Natural killer cell (primary cell): Measurements from ENCODE around the gene SPTBN4. TPM values are rescaled to one million over a fixed set of nuclear protein-coding genes. Genes with fewer than 3 reads are reported as not detected.
"Not testable (repeated sequence)": the region's sequence is repeated elsewhere in the genome, so short reads cannot be mapped to it uniquely, and the experiment has no call there.

Source experiments
- ATAC-seq, 3 donors: fragments of 150-1000 bp in 2 of 3; fragments of 200-7000 bp in 1 of 3; cut with Tn5 transposase; 1 replicate in 1 of 3; 2 replicates in 2 of 3; pipeline ENCODE4 v1.10.0; 2021; ENCODE audit warnings: mild to moderate bottlenecking in 2 of 3, moderate library complexity in 2 of 3
- DNase-seq, 2 donors: peaks; one replicate each; pipeline versions ENCODE4 v3.0.0 to v3.0.0-alpha.2; 2013 to 2021; ENCODE audit warnings: mixed read lengths in 1 of 2
- H3K27ac ChIP-seq: one replicate; pipeline ENCODE4 v1.5.1; 2013; ENCODE audit warnings: mild to moderate bottlenecking, low read length
- H3K27me3 ChIP-seq: one replicate; pipeline ENCODE4 v1.6.1; 2013; ENCODE audit warnings: low read length; ENCODE audit not compliant: control insufficient read depth, insufficient read depth
- H3K36me3 ChIP-seq: one replicate; pipeline ENCODE4 v1.6.1; 2013; ENCODE audit warnings: low read length; ENCODE audit not compliant: control insufficient read depth, insufficient read depth
- H3K4me1 ChIP-seq: one replicate; pipeline ENCODE4 v1.6.1; 2013; ENCODE audit warnings: low read length; ENCODE audit not compliant: control insufficient read depth, insufficient read depth
- H3K4me3 ChIP-seq: one replicate; pipeline ENCODE4 v1.5.1; 2013; ENCODE audit warnings: low read length
- H3K9me3 ChIP-seq: one replicate; pipeline ENCODE4 v1.6.1; 2013; ENCODE audit warnings: low read length; ENCODE audit not compliant: control insufficient read depth, insufficient read depth
- H3K27ac Mint-ChIP-seq, 2 donors: one replicate each; pipeline ENCODE4 v1.8.0; 2022; ENCODE audit warnings: mild to moderate bottlenecking in 2 of 2, mixed read lengths in 2 of 2, moderate library complexity in 1 of 2
- H3K27me3 Mint-ChIP-seq, 2 donors: one replicate each; pipeline ENCODE4 v1.8.0; 2022; ENCODE audit warnings: low read depth in 2 of 2, mixed read lengths in 2 of 2
- H3K36me3 Mint-ChIP-seq: one replicate; pipeline ENCODE4 v1.8.0; 2022; ENCODE audit warnings: mixed read lengths
- H3K4me1 Mint-ChIP-seq, 2 donors: one replicate each; pipeline ENCODE4 v1.8.0; 2022; ENCODE audit warnings: mixed read lengths in 2 of 2
- H3K4me3 Mint-ChIP-seq: one replicate; pipeline ENCODE4 v1.8.0; 2022; ENCODE audit warnings: mild to moderate bottlenecking, moderate library complexity, mixed read lengths
- H3K9me3 Mint-ChIP-seq, 2 donors: one replicate each; pipeline ENCODE4 v1.8.0; 2022; ENCODE audit warnings: mixed read lengths in 2 of 2
- WGBS: methylation state at CpG from one replicate; pipeline ENCODE4 v1.1.7; 2013; ENCODE audit warnings: missing lambda C conversion rate; ENCODE audit not compliant: insufficient coverage; 5-methylcytosine and 5-hydroxymethylcytosine counted together
- intact Hi-C: fragments of 100-400 bp; cut with micrococcal nuclease; formaldehyde crosslinking; loops from one replicate; pipeline ENCODE4 v1.14.2; 2022
- total RNA-seq, 4 donors: library from RNA; stranded (reverse); fragments of 120-200 nt in 1 of 4; gene quantifications; one replicate each; pipeline versions ENCODE4 v1.2.3 to v1.2.4, GENCODE V29; 2013 to 2022
- TF ChIP-seq, protein P1 (sequence below): fragments of 200-600 bp; IDR thresholded peaks from one replicate; pipeline ENCODE4 v1.8.0; 2022; ENCODE audit warnings: antibody characterized with exemption

The SPTBN4 gene
- total RNA-seq, 3 donors from 2014 or later (not counting 1 experiment from before 2014, with no cell fraction given), result 0.16 to 0.63 (median 0.31) TPM

DNA sequence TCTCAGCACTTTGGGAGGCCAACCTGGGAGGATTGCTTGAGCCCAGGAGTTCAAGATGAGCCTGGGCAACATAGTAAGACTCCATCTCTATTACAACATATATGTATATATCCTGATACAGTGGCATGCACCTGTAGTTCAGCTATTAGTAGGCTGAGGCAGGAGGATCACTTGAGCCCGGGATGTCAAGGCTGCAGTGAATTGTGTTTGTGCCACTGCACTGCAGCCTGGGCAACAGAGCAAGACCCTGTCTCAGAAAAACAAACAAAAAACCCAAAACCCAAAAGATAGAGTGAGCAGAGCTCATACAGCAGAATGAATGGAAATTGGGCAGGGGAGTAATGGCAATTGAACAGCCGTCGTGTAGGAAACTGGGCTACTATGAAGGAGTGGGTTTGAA, 92.6 kb downstream of the SPTBN4 start:
- Mint-ChIP-seq H3K9me3 (no peaks in the 10 kb centered on the region), H3K4me3 (no peak overlapping the region), H3K27me3 (peaks cover 33 to 36% of the 10 kb centered on the region in 2 donors), H3K4me1 (peaks cover 0 to 4% of the 10 kb centered on the region in 2 donors), H3K27ac (no peak overlapping the region), H3K36me3 (no peaks in the 10 kb centered on the region)
- DNase-seq (no peak), ATAC-seq (no peak)
- intact Hi-C loops, result no loop called here
- H3K9me3 ChIP-seq, result no peaks in the 10 kb centered on the region
- H3K27me3 ChIP-seq, result peaks cover 8% of the 10 kb centered on the region
- WGBS, result 72% methylated on average over 3 of the region's 3 CpGs
- H3K27ac ChIP-seq, result no peak overlapping the region
- no peaks in the 10 kb centered on the region for H3K4me1 ChIP-seq
- no peak overlapping the region for H3K4me3 ChIP-seq
- TF ChIP-seq, protein P1, sequence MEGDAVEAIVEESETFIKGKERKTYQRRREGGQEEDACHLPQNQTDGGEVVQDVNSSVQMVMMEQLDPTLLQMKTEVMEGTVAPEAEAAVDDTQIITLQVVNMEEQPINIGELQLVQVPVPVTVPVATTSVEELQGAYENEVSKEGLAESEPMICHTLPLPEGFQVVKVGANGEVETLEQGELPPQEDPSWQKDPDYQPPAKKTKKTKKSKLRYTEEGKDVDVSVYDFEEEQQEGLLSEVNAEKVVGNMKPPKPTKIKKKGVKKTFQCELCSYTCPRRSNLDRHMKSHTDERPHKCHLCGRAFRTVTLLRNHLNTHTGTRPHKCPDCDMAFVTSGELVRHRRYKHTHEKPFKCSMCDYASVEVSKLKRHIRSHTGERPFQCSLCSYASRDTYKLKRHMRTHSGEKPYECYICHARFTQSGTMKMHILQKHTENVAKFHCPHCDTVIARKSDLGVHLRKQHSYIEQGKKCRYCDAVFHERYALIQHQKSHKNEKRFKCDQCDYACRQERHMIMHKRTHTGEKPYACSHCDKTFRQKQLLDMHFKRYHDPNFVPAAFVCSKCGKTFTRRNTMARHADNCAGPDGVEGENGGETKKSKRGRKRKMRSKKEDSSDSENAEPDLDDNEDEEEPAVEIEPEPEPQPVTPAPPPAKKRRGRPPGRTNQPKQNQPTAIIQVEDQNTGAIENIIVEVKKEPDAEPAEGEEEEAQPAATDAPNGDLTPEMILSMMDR, result no peak
- no peaks in the 10 kb centered on the region for H3K36me3 ChIP-seq

DNA sequence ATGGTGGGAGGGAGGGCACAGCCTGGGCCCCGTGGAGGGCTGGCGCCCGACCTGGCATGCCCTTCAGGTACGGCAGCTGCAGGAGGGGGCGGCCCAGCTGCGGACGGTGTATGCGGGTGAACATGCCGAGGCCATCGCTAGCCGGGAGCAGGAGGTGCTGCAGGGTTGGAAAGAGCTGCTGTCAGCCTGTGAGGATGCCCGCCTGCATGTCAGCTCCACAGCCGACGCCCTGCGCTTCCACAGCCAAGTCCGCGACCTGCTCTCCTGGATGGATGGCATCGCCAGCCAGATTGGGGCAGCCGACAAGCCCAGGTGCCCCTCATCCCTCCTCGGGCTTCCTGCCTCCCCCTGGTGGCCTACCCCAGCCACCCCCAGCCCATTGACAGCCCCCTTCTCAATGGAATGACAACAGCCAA, 93.3 kb downstream of the SPTBN4 start:
- ATAC-seq, result no peak
- no peak overlapping the region for H3K27ac Mint-ChIP-seq
- intact Hi-C loops, result no loop called here
- DNase-seq, result no peak
- H3K27me3 Mint-ChIP-seq, result peaks cover 30 to 35% of the 10 kb centered on the region in 2 donors
- TF ChIP-seq, protein P1, result no peak
- H3K36me3 Mint-ChIP-seq, result no peaks in the 10 kb centered on the region
- Histone ChIP-seq H3K9me3 (no peaks in the 10 kb centered on the region), H3K27ac (no peak overlapping the region), H3K27me3 (peaks cover 4% of the 10 kb centered on the region), H3K36me3 (no peaks in the 10 kb centered on the region), H3K4me3 (no peak overlapping the region), H3K4me1 (no peaks in the 10 kb centered on the region)
- 83% methylated on average over 20 of the region's 20 CpGs for WGBS
- H3K4me1 Mint-ChIP-seq, result peaks cover 0 to 4% of the 10 kb centered on the region in 2 donors
- H3K9me3 Mint-ChIP-seq, result no peaks in the 10 kb centered on the region
- no peak overlapping the region for H3K4me3 Mint-ChIP-seq

DNA sequence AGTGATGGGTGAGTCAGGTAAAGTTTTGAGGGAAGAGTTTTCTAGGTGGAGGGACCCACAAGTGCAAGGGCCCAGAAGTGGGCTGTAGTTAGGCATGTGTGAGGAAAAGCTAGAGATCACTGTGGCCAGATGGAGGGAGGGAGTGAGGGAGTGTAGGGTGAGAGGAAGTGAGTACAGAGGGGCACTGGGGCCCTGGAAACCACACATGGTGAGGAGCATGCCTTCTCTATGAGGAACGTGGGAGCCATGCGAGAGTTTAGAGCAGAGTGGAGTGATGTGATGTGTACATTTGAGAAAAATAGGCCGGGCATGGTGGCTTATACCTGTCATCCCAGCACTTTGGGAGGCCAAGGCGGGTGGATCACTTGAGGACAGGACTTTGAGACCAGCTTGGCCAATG, 95.1 kb downstream of the SPTBN4 start:
- Histone ChIP-seq H3K9me3 (no peaks in the 10 kb centered on the region), H3K4me3 (no peak overlapping the region), H3K27ac (no peak overlapping the region), H3K36me3 (no peaks in the 10 kb centered on the region), H3K27me3 (peaks cover 15% of the 10 kb centered on the region), H3K4me1 (no peaks in the 10 kb centered on the region)
- no peak overlapping the region for H3K4me3 Mint-ChIP-seq
- H3K27ac Mint-ChIP-seq, result no peak overlapping the region
- DNase-seq, result no peak
- no peak for ATAC-seq
- peaks cover 0 to 4% of the 10 kb centered on the region in 2 donors for H3K4me1 Mint-ChIP-seq
- peaks cover 31 to 35% of the 10 kb centered on the region in 2 donors for H3K27me3 Mint-ChIP-seq
- intact Hi-C loops, result no loop called here
- TF ChIP-seq, protein P1, result no peak
- H3K36me3 Mint-ChIP-seq, result no peaks in the 10 kb centered on the region
- H3K9me3 Mint-ChIP-seq, result no peaks in the 10 kb centered on the region
- WGBS, result 47% methylated on average over 4 of the region's 4 CpGs

DNA sequence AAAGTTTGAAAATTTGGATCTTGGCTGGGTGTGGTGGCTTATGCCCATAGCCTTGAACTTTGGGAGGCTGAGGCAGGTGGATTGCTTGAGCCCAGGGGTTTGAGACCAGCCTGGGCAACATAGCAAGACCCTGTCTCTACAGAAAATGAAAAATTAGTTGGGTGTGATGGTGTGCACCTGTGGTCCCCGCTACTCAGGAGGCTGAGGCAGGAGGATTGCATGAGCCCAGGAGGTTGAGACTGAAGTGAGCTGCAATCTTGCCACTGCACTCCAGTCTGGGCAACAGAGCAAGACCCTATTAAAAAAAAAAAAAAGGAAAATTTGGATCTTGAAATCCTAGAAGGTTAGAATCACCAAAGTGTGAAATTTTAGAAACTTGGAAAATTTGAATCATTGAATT, 97.7 kb downstream of the SPTBN4 start:
- H3K4me3 Mint-ChIP-seq, intact Hi-C loops, H3K9me3 Mint-ChIP-seq, H3K27ac ChIP-seq, H3K27ac Mint-ChIP-seq, H3K36me3 ChIP-seq, H3K4me1 ChIP-seq, DNase-seq, ATAC-seq, H3K4me1 Mint-ChIP-seq, H3K36me3 Mint-ChIP-seq, H3K4me3 ChIP-seq, H3K9me3 ChIP-seq: not testable (repeated sequence)
- H3K27me3 ChIP-seq, result peaks cover 26% of the 10 kb centered on the region
- WGBS, result 91% methylated on average over 1 of the region's 1 CpG
- H3K27me3 Mint-ChIP-seq, result peaks cover 27 to 30% of the 10 kb centered on the region in 2 donors
